Stimulated activated memory B cell treated with anti-CD40 and anti-IgM and Interleukin-4, amounts not matched to agents 10 μg/mL and 1 μg/mL and 100 μg/mL, for 72 hours (primary cell): ENCODE data around the gene OR2F1.

ENCODE experiments used
- ATAC-seq: fragments of 150-1000 bp; cut with Tn5 transposase; 2 replicates; pipeline ENCODE4 v1.10.0; 2021
- H3K27ac Mint-ChIP-seq: one replicate; pipeline ENCODE4 v1.8.0; 2022; ENCODE audit warnings: mild to moderate bottlenecking, mixed read lengths
- H3K27me3 Mint-ChIP-seq: one replicate; pipeline ENCODE4 v1.8.0; 2022; ENCODE audit warnings: mixed read lengths
- H3K36me3 Mint-ChIP-seq: one replicate; pipeline ENCODE4 v1.8.0; 2022; ENCODE audit warnings: mixed read lengths
- H3K4me1 Mint-ChIP-seq: one replicate; pipeline ENCODE4 v1.8.0; 2022; ENCODE audit warnings: mixed read lengths
- H3K4me3 Mint-ChIP-seq: one replicate; pipeline ENCODE4 v1.8.0; 2022; ENCODE audit warnings: mild to moderate bottlenecking, moderate library complexity, mixed read lengths
- H3K9me3 Mint-ChIP-seq: one replicate; pipeline ENCODE4 v1.8.0; 2022; ENCODE audit warnings: mixed read lengths

The OR2F1 gene

DNA sequence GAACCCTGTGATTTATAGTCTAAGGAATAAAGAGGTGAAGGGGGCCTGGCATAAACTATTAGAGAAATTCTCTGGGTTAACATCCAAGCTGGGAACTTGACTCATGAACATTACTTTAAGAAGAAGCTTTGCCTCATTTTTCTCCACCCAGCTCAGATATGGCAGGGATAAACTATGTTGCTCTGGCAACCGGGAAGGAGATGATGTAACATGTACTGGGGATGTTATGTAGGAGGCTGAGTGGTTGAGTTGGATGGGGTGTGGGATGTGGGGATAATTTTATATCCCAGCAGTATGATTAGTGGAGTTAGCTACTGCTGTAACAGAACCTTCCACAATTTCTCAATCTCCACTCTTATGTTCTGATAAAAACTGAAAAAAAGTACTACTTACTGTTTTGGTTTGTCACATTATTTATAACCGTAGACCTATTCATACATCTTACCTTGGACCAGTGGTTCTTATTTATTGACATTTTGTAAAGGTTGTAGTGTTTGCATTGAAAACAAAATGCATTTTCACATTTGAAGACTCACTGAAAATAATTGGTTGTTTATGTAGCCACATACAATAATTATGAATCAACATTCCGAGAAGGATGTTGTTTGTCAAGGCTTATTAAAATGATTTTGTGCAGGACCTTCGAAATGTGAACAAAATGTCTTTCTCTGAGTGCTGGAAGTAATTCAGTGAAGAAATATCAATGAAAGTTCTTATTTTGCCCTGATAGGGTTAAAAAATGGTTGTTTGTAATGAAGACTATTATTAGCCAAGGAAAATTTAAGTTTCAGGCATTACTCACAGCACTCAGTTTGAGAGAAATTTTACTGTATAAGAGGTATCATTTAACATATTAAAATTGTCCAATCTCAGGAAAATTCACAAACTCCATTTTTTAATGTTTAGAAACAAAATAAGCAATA is 18.3 kb upstream of the OR2F1 start:
- Mint-ChIP-seq H3K27ac (no peak overlapping the region), H3K4me3 (no peak overlapping the region), H3K36me3 (peaks cover 6% of the 10 kb centered on the region), H3K27me3 (peaks cover 39% of the 10 kb centered on the region), H3K9me3 (peaks cover 11% of the 10 kb centered on the region), H3K4me1 (no peaks in the 10 kb centered on the region)
- no peak for ATAC-seq

DNA sequence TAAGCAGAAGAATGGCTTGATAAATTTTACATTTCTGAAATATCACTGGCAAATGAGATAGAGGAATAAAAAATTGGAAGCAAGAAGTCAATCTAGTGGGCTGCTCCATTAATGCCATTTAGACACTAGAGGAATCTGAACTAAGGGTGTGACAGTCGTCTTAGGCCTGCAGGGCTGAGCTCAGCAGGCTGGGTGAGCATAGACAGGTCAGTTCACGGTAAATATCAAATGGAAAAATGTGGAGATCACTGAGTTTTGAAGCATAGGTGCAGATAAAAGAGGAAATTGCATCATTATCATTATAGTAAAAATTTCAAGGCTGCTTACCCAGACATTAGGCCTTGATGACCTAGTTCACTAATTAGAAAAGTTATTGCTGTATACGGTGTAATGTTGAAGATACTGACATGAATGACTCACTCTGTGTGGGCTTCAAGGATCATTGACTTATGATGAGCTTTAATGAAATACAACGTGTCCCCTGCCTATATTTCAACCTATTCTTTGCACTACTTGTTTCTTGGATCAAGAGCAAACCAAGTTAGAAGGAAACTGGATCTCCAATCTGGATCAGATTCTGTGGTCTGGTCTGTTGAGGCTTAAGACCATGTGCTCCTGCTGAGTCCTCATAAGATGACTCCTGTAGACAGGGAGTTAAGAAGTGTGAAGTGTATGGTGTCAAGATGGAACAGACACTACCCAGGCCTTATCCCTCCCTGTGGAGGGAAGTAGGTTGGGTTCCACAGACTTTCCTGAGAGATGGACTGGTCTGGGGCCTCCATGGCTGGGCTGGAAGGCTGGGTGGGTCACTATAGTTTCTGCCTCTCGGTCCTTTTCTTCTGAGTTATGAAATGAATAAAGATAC is 16.0 kb upstream of the OR2F1 start:
- Mint-ChIP-seq H3K4me3 (no peak overlapping the region), H3K9me3 (no peaks in the 10 kb centered on the region), H3K27me3 (peaks cover 30% of the 10 kb centered on the region), H3K4me1 (no peaks in the 10 kb centered on the region), H3K36me3 (no peaks in the 10 kb centered on the region), H3K27ac (no peak overlapping the region)
- ATAC-seq: no peak

DNA sequence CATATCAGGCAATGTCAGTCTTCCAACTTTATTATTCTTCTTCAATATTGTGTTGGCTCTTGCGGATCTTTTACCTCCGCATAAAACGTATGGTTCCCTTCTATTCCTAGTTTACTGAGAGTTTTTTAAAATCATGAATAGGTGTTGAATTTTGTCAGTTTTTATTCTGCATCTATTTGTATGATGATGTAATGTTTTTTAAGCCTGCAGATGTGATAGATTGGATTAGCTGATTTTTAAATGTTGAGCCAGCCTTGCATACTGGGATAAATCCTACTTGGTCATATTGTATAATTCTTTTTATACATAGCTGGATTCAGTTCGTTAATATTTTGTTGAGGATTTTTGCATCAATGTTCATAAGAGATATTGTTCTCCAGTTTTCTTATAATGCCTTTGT is 9.2 kb upstream of the OR2F1 start:
- Mint-ChIP-seq H3K9me3 (peaks cover 3% of the 10 kb centered on the region), H3K4me3 (no peak overlapping the region), H3K27ac (no peak overlapping the region), H3K4me1 (no peaks in the 10 kb centered on the region), H3K36me3 (no peaks in the 10 kb centered on the region), H3K27me3 (peaks cover 28% of the 10 kb centered on the region)
- no peak for ATAC-seq

DNA sequence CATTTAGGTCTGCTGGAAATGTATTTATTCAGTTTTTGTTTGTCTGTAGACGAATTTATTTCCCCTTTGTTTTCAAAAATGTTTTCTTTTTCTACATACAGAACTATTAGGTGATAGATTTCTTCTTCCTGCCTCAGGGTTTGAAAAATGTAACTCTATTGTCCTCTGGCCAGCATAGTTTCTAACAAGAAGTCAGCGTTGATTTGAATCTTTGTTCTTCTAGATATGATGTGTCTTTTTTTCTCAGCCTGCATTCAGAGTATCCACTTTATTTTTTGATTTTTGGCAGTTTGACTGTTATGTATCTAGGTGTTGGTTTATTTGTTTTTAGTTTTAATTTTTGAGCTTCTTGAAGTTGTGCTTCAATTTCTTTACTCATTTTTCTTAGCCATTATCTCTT is 7.5 kb upstream of the OR2F1 start:
- H3K27me3 Mint-ChIP-seq: peaks cover 39% of the 10 kb centered on the region
- H3K4me1 Mint-ChIP-seq: no peaks in the 10 kb centered on the region
- H3K9me3 Mint-ChIP-seq: peaks cover 3% of the 10 kb centered on the region
- no peak for ATAC-seq
- no peak overlapping the region for H3K4me3 Mint-ChIP-seq
- no peak overlapping the region for H3K27ac Mint-ChIP-seq
- H3K36me3 Mint-ChIP-seq: no peaks in the 10 kb centered on the region

DNA sequence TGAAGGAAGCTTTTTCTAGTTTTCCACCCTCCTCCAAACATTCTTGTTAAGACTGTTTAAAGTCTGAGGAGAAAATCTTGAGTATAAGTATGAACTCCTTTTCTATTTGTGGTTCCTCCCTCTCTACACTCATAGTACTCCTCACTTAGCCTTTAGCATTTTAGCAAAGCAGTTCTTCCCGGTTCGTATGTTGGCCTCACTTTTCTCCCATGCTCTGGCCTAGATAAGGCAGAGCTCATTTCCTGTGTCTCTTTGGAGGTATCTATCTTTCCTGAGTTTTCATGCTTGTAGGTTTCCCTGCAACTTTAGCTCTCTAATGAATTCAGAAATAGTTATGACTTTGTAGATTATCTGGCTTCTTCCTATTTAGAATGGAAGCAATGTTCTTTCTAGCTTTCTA is 5.9 kb upstream of the OR2F1 start:
- no peak for ATAC-seq
- Mint-ChIP-seq H3K4me1 (no peaks in the 10 kb centered on the region), H3K4me3 (no peak overlapping the region), H3K27ac (no peak overlapping the region), H3K27me3 (peaks cover 39% of the 10 kb centered on the region), H3K36me3 (no peaks in the 10 kb centered on the region), H3K9me3 (peaks cover 3% of the 10 kb centered on the region)

DNA sequence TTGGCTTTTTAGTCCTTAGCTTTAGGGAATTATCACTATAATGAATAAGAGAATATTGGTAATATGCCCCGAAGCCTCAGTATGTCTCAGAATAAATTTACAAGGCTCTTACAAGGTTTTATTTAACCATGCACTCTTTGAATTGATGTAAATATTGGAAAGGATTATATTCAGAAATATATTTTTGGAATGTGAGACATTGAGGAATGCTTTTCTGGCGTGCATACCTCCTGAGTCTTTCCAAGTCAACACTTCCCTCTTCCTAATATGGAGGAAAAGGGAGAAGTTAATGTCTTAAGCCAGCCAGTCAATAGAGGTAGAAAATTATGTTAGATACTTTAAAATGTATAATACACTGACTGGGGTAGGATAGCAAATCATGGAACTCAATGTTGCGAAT is 1.2 kb upstream of the OR2F1 start:
- no peaks in the 10 kb centered on the region for H3K4me1 Mint-ChIP-seq

DNA sequence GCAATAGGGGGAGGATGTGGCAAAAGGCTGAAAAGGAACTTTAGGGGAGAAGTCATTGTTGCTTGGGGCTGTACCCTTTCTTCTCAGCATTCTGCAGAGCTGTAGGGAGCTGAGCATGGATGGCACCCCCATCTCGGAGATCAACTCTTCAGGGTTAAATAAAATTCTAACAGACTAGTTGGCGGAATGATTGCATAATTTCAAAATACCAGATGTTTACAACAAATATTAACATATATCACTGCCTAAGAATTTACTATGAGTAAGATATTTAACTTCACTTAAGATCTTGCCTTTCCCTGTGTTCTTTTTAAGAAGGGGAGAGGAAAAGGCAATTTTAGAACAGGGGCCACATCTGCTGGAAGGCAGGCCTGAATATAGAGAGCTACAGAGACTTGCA is 509 bp upstream of the OR2F1 start:
- no peaks in the 10 kb centered on the region for H3K4me1 Mint-ChIP-seq
- H3K27ac Mint-ChIP-seq: no peak overlapping the region
- no peaks in the 10 kb centered on the region for H3K36me3 Mint-ChIP-seq
- no peaks in the 10 kb centered on the region for H3K9me3 Mint-ChIP-seq
- H3K27me3 Mint-ChIP-seq: peaks cover 41% of the 10 kb centered on the region
- no peak for ATAC-seq
- H3K4me3 Mint-ChIP-seq: no peak overlapping the region

More for the DNA sequence above, 1.2 kb upstream of the OR2F1 start:
- H3K9me3 Mint-ChIP-seq: no peaks in the 10 kb centered on the region
- peaks cover 47% of the 10 kb centered on the region for H3K27me3 Mint-ChIP-seq
- no peak overlapping the region for H3K4me3 Mint-ChIP-seq
- H3K36me3 Mint-ChIP-seq: no peaks in the 10 kb centered on the region
- ATAC-seq: no peak
- no peak overlapping the region for H3K27ac Mint-ChIP-seq

DNA sequence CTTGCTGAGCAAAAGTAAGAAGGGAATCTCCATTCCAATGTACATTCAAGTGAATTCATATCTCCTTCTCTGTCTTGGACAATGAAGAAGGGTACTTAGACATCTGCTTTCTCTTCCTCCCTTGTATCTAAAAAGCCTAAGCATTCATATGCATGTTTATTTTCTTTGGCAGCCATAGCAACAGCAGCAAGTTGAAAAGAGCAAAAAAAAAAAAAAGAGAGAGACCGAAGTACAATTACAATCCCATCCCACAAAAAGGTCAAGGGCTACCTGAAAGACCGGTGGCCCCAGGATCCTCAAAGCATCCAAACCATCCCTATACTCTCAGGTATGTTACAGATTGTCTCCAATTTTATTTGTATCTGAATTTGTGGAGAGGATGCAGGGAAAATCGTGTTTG is 4.1 kb downstream of the OR2F1 start:
- Mint-ChIP-seq H3K9me3 (no peaks in the 10 kb centered on the region), H3K4me1 (no peaks in the 10 kb centered on the region), H3K27ac (no peak overlapping the region), H3K4me3 (no peak overlapping the region), H3K27me3 (peaks cover 40% of the 10 kb centered on the region), H3K36me3 (no peaks in the 10 kb centered on the region)
- ATAC-seq: no peak

DNA sequence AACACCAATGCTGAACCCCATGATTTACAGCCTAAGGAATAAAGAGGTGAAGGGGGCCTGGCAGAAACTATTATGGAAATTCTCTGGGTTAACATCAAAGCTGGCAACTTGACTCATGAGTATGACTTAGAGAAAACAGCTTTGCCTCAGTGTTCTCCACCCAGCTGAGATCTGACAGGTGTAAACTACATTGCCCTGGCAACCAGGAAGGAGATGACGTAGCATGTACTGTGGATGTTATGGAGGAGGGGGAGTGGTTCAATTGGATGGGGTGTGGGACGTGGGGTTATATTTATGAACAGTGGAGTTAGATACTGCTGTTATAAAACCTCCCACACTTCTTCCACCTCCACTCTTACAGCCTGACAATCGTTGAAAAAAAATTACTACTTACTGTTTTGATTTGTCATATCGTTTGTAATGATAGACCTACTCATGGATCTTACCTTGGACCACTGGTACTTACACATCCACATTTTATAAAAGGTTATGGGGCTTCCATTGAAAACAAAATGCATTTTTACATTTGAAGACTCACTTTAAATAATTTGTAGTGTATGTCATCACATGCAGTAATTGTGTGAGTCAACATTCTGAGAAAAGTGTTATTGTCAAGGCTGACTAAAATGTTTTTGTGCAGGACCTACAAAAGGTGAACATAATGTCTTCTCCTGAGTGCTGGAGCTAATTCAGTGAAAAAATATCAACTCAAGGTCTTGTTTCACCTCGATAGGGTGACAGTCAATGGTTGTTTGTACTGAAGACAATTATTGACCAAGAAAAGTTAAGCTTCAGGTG is 6.4 kb downstream of the OR2F1 start:
- Mint-ChIP-seq H3K27ac (no peak overlapping the region), H3K27me3 (peaks cover 40% of the 10 kb centered on the region), H3K9me3 (no peaks in the 10 kb centered on the region), H3K4me3 (no peak overlapping the region), H3K36me3 (no peaks in the 10 kb centered on the region), H3K4me1 (no peaks in the 10 kb centered on the region)
- no peak for ATAC-seq

DNA sequence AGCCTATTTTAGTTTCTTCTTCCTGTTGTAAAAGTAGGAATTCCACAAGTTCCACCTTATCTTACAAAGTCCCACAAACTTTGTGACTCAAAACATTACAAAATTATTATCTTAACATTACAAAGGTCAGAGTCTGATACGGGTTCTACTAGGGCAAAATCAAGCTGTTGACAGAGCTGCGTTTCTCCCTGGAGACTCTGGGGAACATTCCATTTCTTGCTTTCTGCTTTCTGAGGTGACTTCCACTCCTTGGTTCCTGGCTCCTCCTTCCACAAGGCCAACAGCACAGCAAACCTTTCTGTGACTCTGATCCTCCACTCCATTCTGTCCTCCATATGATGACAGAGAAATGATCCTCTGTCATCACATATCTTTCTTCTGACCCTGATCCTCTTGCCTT is 10.6 kb downstream of the OR2F1 start:
- no peaks in the 10 kb centered on the region for H3K4me1 Mint-ChIP-seq
- peaks cover 3% of the 10 kb centered on the region for H3K9me3 Mint-ChIP-seq
- peaks cover 11% of the 10 kb centered on the region for H3K27me3 Mint-ChIP-seq
- no peaks in the 10 kb centered on the region for H3K36me3 Mint-ChIP-seq
- ATAC-seq: no peak
- H3K27ac Mint-ChIP-seq: no peak overlapping the region
- no peak overlapping the region for H3K4me3 Mint-ChIP-seq

DNA sequence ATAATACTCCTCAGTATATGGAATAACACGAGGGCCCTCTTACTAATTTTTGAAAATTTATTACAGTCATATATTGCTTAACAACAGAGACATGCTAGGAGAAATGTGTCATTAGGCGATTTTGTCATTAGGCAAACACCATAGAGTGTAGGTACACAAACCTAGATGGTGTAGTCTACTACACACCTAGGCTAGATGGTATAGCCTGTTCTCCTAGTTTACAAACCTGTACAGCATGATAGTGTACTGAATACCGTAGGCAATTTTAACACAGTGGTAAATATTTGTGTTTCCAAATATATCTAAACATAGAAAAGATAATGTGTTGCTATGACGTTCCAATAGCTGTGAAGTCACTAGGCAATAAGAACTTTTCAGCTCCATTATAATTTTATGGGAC is 12.8 kb downstream of the OR2F1 start:
- peaks cover 17% of the 10 kb centered on the region for H3K27me3 Mint-ChIP-seq
- no peaks in the 10 kb centered on the region for H3K36me3 Mint-ChIP-seq
- no peak for ATAC-seq
- peaks cover 3% of the 10 kb centered on the region for H3K9me3 Mint-ChIP-seq
- H3K4me1 Mint-ChIP-seq: no peaks in the 10 kb centered on the region
- H3K4me3 Mint-ChIP-seq: no peak overlapping the region
- H3K27ac Mint-ChIP-seq: no peak overlapping the region

DNA sequence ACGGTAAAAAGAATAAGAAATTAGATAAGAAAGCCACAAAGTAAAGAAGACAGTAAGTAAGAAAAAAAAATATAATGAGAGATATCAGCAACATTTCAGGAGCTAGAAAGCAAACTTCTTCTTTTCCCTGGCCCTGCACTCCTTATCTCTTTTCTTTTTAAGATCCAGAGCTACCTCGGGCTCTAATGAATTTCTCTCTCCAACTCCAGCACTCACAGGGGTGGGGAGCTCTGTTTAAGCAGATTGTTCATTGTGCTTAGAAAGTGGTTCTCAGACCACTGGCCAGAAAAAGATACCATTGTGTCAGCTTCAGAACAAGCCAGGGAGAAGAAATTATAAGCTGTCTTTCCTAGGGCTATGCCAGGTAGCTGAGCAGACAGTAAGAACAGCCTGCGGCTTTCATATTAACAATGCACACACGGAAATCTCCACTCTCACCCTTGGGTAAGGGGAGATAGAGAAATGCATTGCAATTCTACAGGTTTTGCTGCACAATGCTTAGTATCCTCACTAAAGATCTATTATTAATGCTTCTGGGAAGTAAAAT is 19.3 kb downstream of the OR2F1 start:
- no peaks in the 10 kb centered on the region for H3K4me1 Mint-ChIP-seq
- H3K9me3 Mint-ChIP-seq: no peaks in the 10 kb centered on the region
- peaks cover 9% of the 10 kb centered on the region for H3K27me3 Mint-ChIP-seq
- H3K36me3 Mint-ChIP-seq: no peaks in the 10 kb centered on the region
- H3K27ac Mint-ChIP-seq: no peak overlapping the region
- no peak overlapping the region for H3K4me3 Mint-ChIP-seq
- ATAC-seq: no peak

DNA sequence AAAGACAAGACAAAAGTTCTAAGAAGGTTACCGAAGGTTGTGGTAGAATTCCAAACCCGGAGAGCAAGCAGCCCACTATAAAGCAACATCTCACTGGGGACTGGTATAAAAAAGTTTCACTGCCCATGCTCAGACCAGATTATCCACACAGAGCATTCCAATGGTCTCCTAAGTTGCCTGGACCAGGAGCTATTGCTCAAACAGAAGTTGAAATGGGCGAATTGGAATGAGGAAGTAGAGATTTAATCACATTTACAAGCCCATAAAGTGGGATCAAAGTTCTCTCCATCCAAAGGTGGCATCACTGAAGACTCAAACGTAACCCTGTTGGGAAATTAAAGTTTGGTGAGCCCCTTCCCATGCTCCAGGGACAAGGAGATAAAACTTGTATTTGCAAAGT is 19.8 kb downstream of the OR2F1 start:
- no peaks in the 10 kb centered on the region for H3K9me3 Mint-ChIP-seq
- H3K27ac Mint-ChIP-seq: no peak overlapping the region
- H3K36me3 Mint-ChIP-seq: no peaks in the 10 kb centered on the region
- no peak overlapping the region for H3K4me3 Mint-ChIP-seq
- H3K4me1 Mint-ChIP-seq: no peaks in the 10 kb centered on the region
- no peak for ATAC-seq
- H3K27me3 Mint-ChIP-seq: peaks cover 9% of the 10 kb centered on the region

DNA sequence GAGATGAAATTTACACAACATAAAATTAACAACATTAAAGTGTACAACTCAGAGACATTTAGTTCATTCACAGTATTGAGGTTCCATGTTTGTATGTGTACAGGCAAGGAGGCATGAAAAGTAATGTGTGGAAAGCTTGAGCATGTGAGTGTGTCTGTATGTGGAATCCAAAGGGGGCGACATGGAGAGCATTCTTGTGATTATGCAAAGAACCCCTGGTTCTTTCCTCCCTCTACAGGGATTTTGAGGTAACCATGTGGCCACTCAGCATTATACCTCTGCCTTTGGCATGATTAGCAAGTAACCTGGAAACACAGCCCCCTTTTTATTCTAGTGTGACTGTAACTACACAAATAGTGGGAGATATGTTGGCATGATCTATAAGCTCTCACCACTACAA is 21.0 kb downstream of the OR2F1 start:
- peaks cover 10% of the 10 kb centered on the region for H3K27me3 Mint-ChIP-seq

DNA sequence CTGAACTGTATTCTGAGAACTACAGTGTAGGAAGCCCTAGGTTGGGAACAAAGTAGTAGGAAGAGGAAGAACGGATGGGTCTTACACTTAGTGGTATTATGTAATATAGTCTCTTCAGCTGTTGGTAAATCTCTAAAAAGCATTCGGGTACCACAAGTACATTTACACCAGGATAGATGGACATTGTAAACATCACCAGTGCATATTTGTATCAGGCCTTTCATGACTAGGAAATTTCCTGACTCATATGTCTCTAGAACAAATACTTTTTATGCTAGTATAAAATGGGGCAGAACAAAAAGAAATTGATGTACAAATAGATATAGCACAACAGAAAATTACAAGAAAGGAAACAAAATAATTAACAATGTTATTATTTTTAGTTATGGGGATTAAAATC is 23.9 kb downstream of the OR2F1 start:
- Mint-ChIP-seq H3K4me3 (no peak overlapping the region), H3K27ac (no peak overlapping the region), H3K27me3 (peaks cover 11% of the 10 kb centered on the region), H3K9me3 (peaks cover 3% of the 10 kb centered on the region), H3K4me1 (no peaks in the 10 kb centered on the region), H3K36me3 (no peaks in the 10 kb centered on the region)
- ATAC-seq: no peak

More for the DNA sequence above, 21.0 kb downstream of the OR2F1 start:
- ATAC-seq: no peak
- Mint-ChIP-seq H3K4me3 (no peak overlapping the region), H3K9me3 (no peaks in the 10 kb centered on the region), H3K4me1 (no peaks in the 10 kb centered on the region), H3K27ac (no peak overlapping the region), H3K36me3 (no peaks in the 10 kb centered on the region)
